Ovary (tissue), 3 donors: ENCODE data around the gene PCDHGA10.

Experiments used
- CTCF ChIP-seq, 3 donors: fragments of 450-650 bp in 2 of 3; fragments of 200-600 bp in 1 of 3; IDR thresholded peaks; one replicate each; pipeline versions ENCODE4 v1.5.1 to v1.8.0; 2016 to 2022; ENCODE audit warnings: antibody characterized with exemption in 3 of 3, mild to moderate bottlenecking in 1 of 3
- EP300 ChIP-seq: sonication (generic); formaldehyde crosslinking; IDR thresholded peaks from one replicate; pipeline ENCODE4 v1.6.1; 2017; ENCODE audit warnings: antibody characterized with exemption
- donor health status: DM: no; HTN: no; CAD: no.

- TF ChIP-seq CTCF (IDR thresholded peaks at IDR 0.05): no peak
- TF ChIP-seq EP300: no peak
These were observed 19.5 kb upstream of the PCDHGA10 start for GRCh38 chr5:141393267-141393666.
